GM23338 (cell line): Measurements from ENCODE around the gene SH3BP5. TPM values are rescaled to one million over a fixed set of nuclear protein-coding genes. Genes with fewer than 3 reads are reported as not detected.

ENCODE experiments used
- ATAC-seq: fragments of 200-7000 bp; cut with Tn5 transposase; 3 replicates; pipeline ENCODE4 v1.9.1; 2020
- DNase-seq: peaks from one replicate; pipeline ENCODE4 v3.0.0-alpha.2; 2015; ENCODE audit warnings: low spot score
- H2AFZ ChIP-seq: fragments of 200-600 bp; sonication (generic); 2 replicates; pipeline ENCODE4 v1.8.0; 2016; ENCODE audit warnings: antibody characterized with exemption, mild to moderate bottlenecking, moderate library complexity
- H3F3A ChIP-seq: fragments of 200-600 bp; sonication (generic); replicated peaks from 2 replicates; pipeline ENCODE4 v1.8.0; 2017; ENCODE audit warnings: antibody characterized with exemption, mixed run types, low read depth
- H3K27ac ChIP-seq: fragments of 200-600 bp; sonication (generic); 2 replicates; pipeline ENCODE4 v1.6.1; 2016; ENCODE audit warnings: low read depth
- H3K27me3 ChIP-seq: fragments of 200-600 bp; sonication (generic); 2 replicates; pipeline ENCODE4 v1.8.0; 2016; ENCODE audit warnings: mild to moderate bottlenecking, mixed run types, moderate library complexity; ENCODE audit not compliant: insufficient read depth
- H3K36me3 ChIP-seq: fragments of 200-600 bp; sonication (generic); 2 replicates; pipeline ENCODE4 v1.8.0; 2016; ENCODE audit warnings: mild to moderate bottlenecking; ENCODE audit not compliant: insufficient read depth
- H3K4me1 ChIP-seq: fragments of 200-600 bp; sonication (generic); 2 replicates; pipeline ENCODE4 v1.8.0; 2016; ENCODE audit warnings: mild to moderate bottlenecking, moderate library complexity; ENCODE audit not compliant: insufficient read depth
- H3K4me2 ChIP-seq: fragments of 200-600 bp; sonication (generic); 2 replicates; pipeline ENCODE4 v1.7.1; 2017; ENCODE audit warnings: mixed run types
- H3K4me3 ChIP-seq: fragments of 200-600 bp; sonication (generic); 2 replicates; pipeline ENCODE4 v1.6.1; 2016; ENCODE audit warnings: mixed run types
- H3K79me2 ChIP-seq: fragments of 200-600 bp; sonication (generic); replicated peaks from 2 replicates; pipeline ENCODE4 v1.8.0; 2017; ENCODE audit warnings: mild to moderate bottlenecking; ENCODE audit not compliant: insufficient read depth
- H3K9me2 ChIP-seq: fragments of 200-600 bp; sonication (generic); 2 replicates; pipeline ENCODE4 v1.8.0; 2017; ENCODE audit not compliant: insufficient read depth
- H4K20me1 ChIP-seq: fragments of 200-600 bp; sonication (generic); replicated peaks from 2 replicates; pipeline ENCODE4 v1.8.0; 2017; ENCODE audit warnings: mild to moderate bottlenecking; ENCODE audit not compliant: insufficient read depth
- H3K27ac Mint-ChIP-seq: 2 replicates; pipeline ENCODE4 v1.8.0; 2020; ENCODE audit warnings: inconsistent platforms, mild to moderate bottlenecking, moderate library complexity, mixed read lengths
- H3K27me3 Mint-ChIP-seq: 3 replicates; pipeline ENCODE4 v1.8.0; 2022; ENCODE audit warnings: low read depth, mild to moderate bottlenecking, moderate library complexity, mixed read lengths, inconsistent platforms; ENCODE audit not compliant: insufficient read depth, poor library complexity
- H3K36me3 Mint-ChIP-seq: 3 replicates; pipeline ENCODE4 v1.8.0; 2021; ENCODE audit warnings: low read depth, mild to moderate bottlenecking, inconsistent platforms, moderate library complexity, mixed read lengths
- H3K4me1 Mint-ChIP-seq: 3 replicates; pipeline ENCODE4 v1.8.0; 2020; ENCODE audit warnings: mild to moderate bottlenecking, inconsistent platforms, mixed read lengths
- H3K4me3 Mint-ChIP-seq: 3 replicates; pipeline ENCODE4 v1.8.0; 2021; ENCODE audit warnings: moderate library complexity, mild to moderate bottlenecking, inconsistent platforms, mixed read lengths
- H3K9me3 Mint-ChIP-seq: 3 replicates; pipeline ENCODE4 v1.8.0; 2020; ENCODE audit warnings: moderate library complexity, mild to moderate bottlenecking, inconsistent platforms, mixed read lengths
- CREB1 ChIP-seq: fragments of 250-450 bp; sonication (Bioruptor Pico); IDR thresholded peaks from 2 replicates; pipeline ENCODE4 v1.5.0; 2020; ENCODE audit warnings: low read depth, mild to moderate bottlenecking, moderate library complexity
- CTCF ChIP-seq, 2 experiments: fragments of 200-600 bp in 1 of 2; sonication (generic) in 1 of 2; conservative IDR thresholded peaks; 2 replicates each; pipeline versions ENCODE4 v1.5.1 to v1.6.1; 2016 to 2017; ENCODE audit warnings: antibody characterized with exemption in 2 of 2, low read depth in 2 of 2, mild to moderate bottlenecking in 2 of 2, moderate library complexity in 1 of 2
- EZH2 ChIP-seq: fragments of 200-600 bp; sonication (generic); IDR thresholded peaks from one replicate; pipeline ENCODE4 v1.8.0; 2017; ENCODE audit warnings: antibody characterized with exemption, mild to moderate bottlenecking, low read depth; ENCODE audit not compliant: unreplicated experiment
- JUNB ChIP-seq: IDR thresholded peaks from one replicate; pipeline ENCODE4 v1.6.1; 2016; ENCODE audit warnings: antibody characterized with exemption; ENCODE audit not compliant: unreplicated experiment
- NANOG ChIP-seq: IDR thresholded peaks from 2 replicates; pipeline ENCODE4 v1.6.1; 2016; ENCODE audit warnings: antibody characterized with exemption, borderline replicate concordance
- STAT1 ChIP-seq: IDR thresholded peaks from one replicate; pipeline ENCODE4 v1.6.1; 2016; ENCODE audit warnings: antibody characterized with exemption; ENCODE audit not compliant: unreplicated experiment
- ZNF331 ChIP-seq: fragments of 250-450 bp; sonication (Bioruptor Pico); IDR thresholded peaks from 2 replicates; pipeline ENCODE4 v1.5.0; 2020; ENCODE audit warnings: low read depth, mild to moderate bottlenecking, moderate library complexity
- ZNF462 ChIP-seq: fragments of 250-450 bp; sonication (Bioruptor Pico); IDR thresholded peaks from 2 replicates; pipeline ENCODE4 v1.5.0; 2020; ENCODE audit warnings: mild to moderate bottlenecking, moderate library complexity
- polyA plus RNA-seq: library from polyadenylated mRNA; unstranded; fragments of >200 nt; fragmentation: Nextera tagmentation; extraction: Ambion mirVana; gene quantifications from 2 replicates; pipeline ENCODE4 v1.2.1, GENCODE V29; 2016
- total RNA-seq: library from RNA; depleted of rRNA; stranded (reverse); fragments of >200 nt; shearing (Covaris generic); gene quantifications from 2 replicates; pipeline ENCODE4 v1.2.3, GENCODE V29; 2014
- TF ChIP-seq, protein P1 (sequence below): IDR thresholded peaks from one replicate; pipeline ENCODE4 v1.6.1; 2018; ENCODE audit warnings: antibody characterized with exemption; ENCODE audit not compliant: unreplicated experiment

The SH3BP5 gene
- total and polyA plus RNA-seq, 2 experiments from 2014 or later = 5.8 to 9.1 TPM

- H3K4me3 Mint-ChIP-seq = no peak overlapping the region
- peaks cover 9% of the 10 kb centered on the region for H3F3A ChIP-seq
- H3K27me3 Mint-ChIP-seq = peaks cover 15% of the 10 kb centered on the region
- H3K36me3 Mint-ChIP-seq = no peaks in the 10 kb centered on the region
- no peak overlapping the region for H2AFZ ChIP-seq
- ATAC-seq (no peak), DNase-seq (no peak)
- H3K9me2 ChIP-seq = no peaks in the 10 kb centered on the region
- H4K20me1 ChIP-seq = no peaks in the 10 kb centered on the region
- H3K27me3 ChIP-seq = peaks cover 28% of the 10 kb centered on the region
- no peaks in the 10 kb centered on the region for H3K36me3 ChIP-seq
- H3K27ac Mint-ChIP-seq = no peak overlapping the region
- H3K79me2 ChIP-seq = 0 out of 2 replicates have a peak, but pooled peaks cover 5% of the 10 kb centered on the region
- no peaks in the 10 kb centered on the region; the same call in 2 of the 3 replicates for H3K9me3 Mint-ChIP-seq
- peaks cover 7% of the 10 kb centered on the region; the same call in 1 of the 2 replicates for H3K4me1 ChIP-seq
- no peak overlapping the region for H3K27ac ChIP-seq
- H3K4me3 ChIP-seq = no peak overlapping the region
- H3K4me2 ChIP-seq = no peak overlapping the region
- no peak for TF ChIP-seq ZNF331 (CRISPR knock-in tag)
- TF ChIP-seq, protein P1, sequence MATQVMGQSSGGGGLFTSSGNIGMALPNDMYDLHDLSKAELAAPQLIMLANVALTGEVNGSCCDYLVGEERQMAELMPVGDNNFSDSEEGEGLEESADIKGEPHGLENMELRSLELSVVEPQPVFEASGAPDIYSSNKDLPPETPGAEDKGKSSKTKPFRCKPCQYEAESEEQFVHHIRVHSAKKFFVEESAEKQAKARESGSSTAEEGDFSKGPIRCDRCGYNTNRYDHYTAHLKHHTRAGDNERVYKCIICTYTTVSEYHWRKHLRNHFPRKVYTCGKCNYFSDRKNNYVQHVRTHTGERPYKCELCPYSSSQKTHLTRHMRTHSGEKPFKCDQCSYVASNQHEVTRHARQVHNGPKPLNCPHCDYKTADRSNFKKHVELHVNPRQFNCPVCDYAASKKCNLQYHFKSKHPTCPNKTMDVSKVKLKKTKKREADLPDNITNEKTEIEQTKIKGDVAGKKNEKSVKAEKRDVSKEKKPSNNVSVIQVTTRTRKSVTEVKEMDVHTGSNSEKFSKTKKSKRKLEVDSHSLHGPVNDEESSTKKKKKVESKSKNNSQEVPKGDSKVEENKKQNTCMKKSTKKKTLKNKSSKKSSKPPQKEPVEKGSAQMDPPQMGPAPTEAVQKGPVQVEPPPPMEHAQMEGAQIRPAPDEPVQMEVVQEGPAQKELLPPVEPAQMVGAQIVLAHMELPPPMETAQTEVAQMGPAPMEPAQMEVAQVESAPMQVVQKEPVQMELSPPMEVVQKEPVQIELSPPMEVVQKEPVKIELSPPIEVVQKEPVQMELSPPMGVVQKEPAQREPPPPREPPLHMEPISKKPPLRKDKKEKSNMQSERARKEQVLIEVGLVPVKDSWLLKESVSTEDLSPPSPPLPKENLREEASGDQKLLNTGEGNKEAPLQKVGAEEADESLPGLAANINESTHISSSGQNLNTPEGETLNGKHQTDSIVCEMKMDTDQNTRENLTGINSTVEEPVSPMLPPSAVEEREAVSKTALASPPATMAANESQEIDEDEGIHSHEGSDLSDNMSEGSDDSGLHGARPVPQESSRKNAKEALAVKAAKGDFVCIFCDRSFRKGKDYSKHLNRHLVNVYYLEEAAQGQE = no peak
- no peak for TF ChIP-seq CREB1 (CRISPR knock-in tag)
- no peak for TF ChIP-seq STAT1
- no peak for TF ChIP-seq JUNB
- no peak for TF ChIP-seq ZNF462 (CRISPR knock-in tag)
- no peak for TF ChIP-seq EZH2
- no peak for TF ChIP-seq NANOG
- no peak for TF ChIP-seq CTCF (conservative IDR thresholded peaks at IDR 0.05; ENCODE audit: low read depth in 2 of 2)
- H3K4me1 Mint-ChIP-seq = peaks cover 9% of the 10 kb centered on the region; the same call in 2 of the 3 replicates
These were observed 3.7 kb upstream of the SH3BP5 start for GRCh38 chr3:15336057-15336456.
